Spleen (tissue), 7 donors: ENCODE measurements around the gene PCDHGA8.

Source experiments
- POLR2AphosphoS5 ChIP-seq, 3 donors: sonication (generic); formaldehyde crosslinking; IDR thresholded peaks; one replicate each; pipeline ENCODE4 v1.5.1; 2017; ENCODE audit warnings: antibody characterized with exemption in 3 of 3
- TF ChIP-seq, protein P1 (sequence below), 11 experiments: fragments of 200-600 bp in 7 of 11; fragments of 450-650 bp in 4 of 11; sonication (generic) in 4 of 11; IDR thresholded peaks in 8 of 11; conservative IDR thresholded peaks in 3 of 11; 1 replicate in 7 of 11; 2 replicates in 4 of 11; pipeline versions ENCODE4 v1.4.0 to v1.8.0; 2016 to 2021; ENCODE audit warnings: antibody characterized with exemption in 11 of 11, inconsistent platforms in 4 of 11, mild to moderate bottlenecking in 1 of 11
- donor health status: DM: no; HTN: no; CAD: no; lungs with moderate emphysema.
- donor health status: DM: no; HTN: no; CAD: no.
- donor health status: DM: no; HTN: no; CAD: no.

DNA sequence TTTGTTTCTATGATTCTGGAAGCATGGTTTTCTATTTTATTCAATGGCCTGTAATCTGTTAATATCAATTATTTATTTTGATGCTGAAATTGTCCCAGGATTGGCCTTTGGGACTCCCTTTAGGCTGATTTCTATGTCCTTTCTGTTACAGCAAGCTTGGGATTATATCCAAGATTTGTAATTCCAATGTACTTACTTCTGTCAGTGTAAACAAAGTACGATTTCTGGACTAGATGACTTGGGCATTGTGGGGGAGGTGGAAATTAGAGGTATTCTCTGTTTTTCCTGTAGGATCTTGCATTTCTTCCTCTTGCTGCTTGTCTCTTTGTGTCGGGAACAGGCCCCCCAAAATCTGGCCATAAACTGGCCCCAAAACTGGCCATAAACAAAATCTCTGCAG is 41.6 kb downstream of the PCDHGA8 start:
- TF ChIP-seq, protein P1, sequence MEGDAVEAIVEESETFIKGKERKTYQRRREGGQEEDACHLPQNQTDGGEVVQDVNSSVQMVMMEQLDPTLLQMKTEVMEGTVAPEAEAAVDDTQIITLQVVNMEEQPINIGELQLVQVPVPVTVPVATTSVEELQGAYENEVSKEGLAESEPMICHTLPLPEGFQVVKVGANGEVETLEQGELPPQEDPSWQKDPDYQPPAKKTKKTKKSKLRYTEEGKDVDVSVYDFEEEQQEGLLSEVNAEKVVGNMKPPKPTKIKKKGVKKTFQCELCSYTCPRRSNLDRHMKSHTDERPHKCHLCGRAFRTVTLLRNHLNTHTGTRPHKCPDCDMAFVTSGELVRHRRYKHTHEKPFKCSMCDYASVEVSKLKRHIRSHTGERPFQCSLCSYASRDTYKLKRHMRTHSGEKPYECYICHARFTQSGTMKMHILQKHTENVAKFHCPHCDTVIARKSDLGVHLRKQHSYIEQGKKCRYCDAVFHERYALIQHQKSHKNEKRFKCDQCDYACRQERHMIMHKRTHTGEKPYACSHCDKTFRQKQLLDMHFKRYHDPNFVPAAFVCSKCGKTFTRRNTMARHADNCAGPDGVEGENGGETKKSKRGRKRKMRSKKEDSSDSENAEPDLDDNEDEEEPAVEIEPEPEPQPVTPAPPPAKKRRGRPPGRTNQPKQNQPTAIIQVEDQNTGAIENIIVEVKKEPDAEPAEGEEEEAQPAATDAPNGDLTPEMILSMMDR (IDR thresholded peaks at IDR 0.05 in 8 of 11, conservative IDR thresholded peaks at IDR 0.05 in 3 of 11), result no peak
- TF ChIP-seq POLR2AphosphoS5 (IDR thresholded peaks at IDR 0.05), result no peak
